HEK293 (cell line): ENCODE data around the gene CCDC24.

ENCODE experiments used
- CTCF ChIA-PET: fragments of 350-600 bp; formaldehyde crosslinking; extraction: SDS; loops from one replicate; lab custom pipeline; 2021; ENCODE audit warnings: antibody characterized with exemption; lab: Yijun Ruan, JAX
- POLR2A ChIA-PET: fragments of 300-600 bp; formaldehyde crosslinking; extraction: SDS; loops from one replicate; lab custom pipeline; 2020; ENCODE audit warnings: antibody characterized with exemption, inconsistent platforms; lab: Yijun Ruan, JAX
- H3K27ac ChIP-seq: fragments of 200-500 bp; sonication (Bioruptor generic); 2 replicates; pipeline ENCODE4 v1.5.1; 2014; ENCODE audit warnings: low read depth, low read length, control low read depth, inconsistent platforms; ENCODE audit errors: extremely low read depth
- H3K36me3 ChIP-seq, 2 experiments: fragments of 200-500 bp in 1 of 2; sonication (Bioruptor generic) in 1 of 2; 1 replicate in 1 of 2; 2 replicates in 1 of 2; pipeline ENCODE4 v1.5.1; 2014 to 2017; ENCODE audit warnings: inconsistent platforms in 2 of 2, low read length in 2 of 2; ENCODE audit not compliant: control insufficient read depth in 2 of 2, insufficient read depth in 1 of 2
- H3K4me1 ChIP-seq: fragments of 200-500 bp; sonication (Bioruptor generic); 2 replicates; pipeline ENCODE4 v1.5.1; 2014; ENCODE audit warnings: mild to moderate bottlenecking, low read length, inconsistent platforms; ENCODE audit not compliant: control insufficient read depth, insufficient read depth
- H3K4me3 ChIP-seq: 2 replicates; pipeline ENCODE4 v1.5.1; 2011; ENCODE audit warnings: low read depth, mild to moderate bottlenecking, control low read depth, low read length, moderate library complexity
- H3K9me3 ChIP-seq: fragments of 200-500 bp; sonication (Bioruptor generic); 2 replicates; pipeline ENCODE4 v1.5.1; 2014; ENCODE audit warnings: low read depth, low read length, inconsistent platforms; ENCODE audit not compliant: control insufficient read depth, insufficient read depth
- EGR2 ChIP-seq: fragments of 450-650 bp; formaldehyde crosslinking; IDR thresholded peaks from 2 replicates; pipeline ENCODE4 v1.5.1; 2016; ENCODE audit warnings: low read depth, missing biosample characterization, missing genetic modification characterization
- FEZF1 ChIP-seq: fragments of 450-650 bp; formaldehyde crosslinking; IDR thresholded peaks from 2 replicates; pipeline ENCODE4 v1.5.1; 2016; ENCODE audit warnings: missing biosample characterization, missing genetic modification characterization
- GLI2 ChIP-seq: fragments of 450-650 bp; formaldehyde crosslinking; IDR thresholded peaks from 2 replicates; pipeline ENCODE4; 2017; ENCODE audit warnings: missing biosample characterization, missing genetic modification characterization, low read depth, borderline replicate concordance
- GLI4 ChIP-seq: fragments of 450-650 bp; formaldehyde crosslinking; IDR thresholded peaks from 2 replicates; pipeline ENCODE4 v1.5.1; 2016; ENCODE audit warnings: missing biosample characterization, missing genetic modification characterization
- KLF10 ChIP-seq: fragments of 450-650 bp; IDR thresholded peaks from 2 replicates; pipeline ENCODE4 v1.5.1; 2018; ENCODE audit warnings: missing biosample characterization, mild to moderate bottlenecking, missing genetic modification characterization
- KLF7 ChIP-seq: fragments of 450-650 bp; formaldehyde crosslinking; IDR thresholded peaks from 2 replicates; pipeline ENCODE4 v1.5.1; 2016; ENCODE audit warnings: missing biosample characterization, missing genetic modification characterization, borderline replicate concordance
- OVOL3 ChIP-seq: fragments of 450-650 bp; formaldehyde crosslinking; IDR thresholded peaks from 2 replicates; pipeline ENCODE4 v1.5.1; 2016; ENCODE audit warnings: missing biosample characterization, missing genetic modification characterization
- TRIM28 ChIP-seq: IDR thresholded peaks from 2 replicates; pipeline ENCODE4 v1.6.1; 2011; ENCODE audit warnings: low read length, control low read depth, borderline replicate concordance
- ZBTB1 ChIP-seq: fragments of 450-650 bp; formaldehyde crosslinking; IDR thresholded peaks from 2 replicates; pipeline ENCODE4 v1.5.1; 2016; ENCODE audit warnings: missing biosample characterization, missing genetic modification characterization
- ZBTB21 ChIP-seq: fragments of 450-650 bp; formaldehyde crosslinking; IDR thresholded peaks from 2 replicates; pipeline ENCODE4 v1.5.1; 2017; ENCODE audit warnings: missing biosample characterization, missing genetic modification characterization
- ZFHX2 ChIP-seq: fragments of 450-650 bp; formaldehyde crosslinking; conservative IDR thresholded peaks from 2 replicates; pipeline ENCODE4 v1.5.1; 2016; ENCODE audit warnings: missing biosample characterization, missing genetic modification characterization
- ZFP41 ChIP-seq: fragments of 450-650 bp; formaldehyde crosslinking; IDR thresholded peaks from 2 replicates; pipeline ENCODE4 v1.5.1; 2016; ENCODE audit warnings: missing biosample characterization, missing genetic modification characterization, borderline replicate concordance
- ZNF112 ChIP-seq: fragments of 450-650 bp; formaldehyde crosslinking; IDR thresholded peaks from 2 replicates; pipeline ENCODE4 v1.5.0; 2017; ENCODE audit warnings: missing biosample characterization, missing genetic modification characterization
- ZNF221 ChIP-seq: fragments of 450-650 bp; formaldehyde crosslinking; IDR thresholded peaks from 2 replicates; pipeline ENCODE4 v1.5.1; 2017; ENCODE audit warnings: missing biosample characterization, missing genetic modification characterization, borderline replicate concordance
- ZNF23 ChIP-seq: fragments of 450-650 bp; formaldehyde crosslinking; IDR thresholded peaks from 2 replicates; pipeline ENCODE4 v1.5.1; 2016; ENCODE audit warnings: missing biosample characterization, missing genetic modification characterization, borderline replicate concordance
- ZNF302 ChIP-seq: fragments of 450-650 bp; formaldehyde crosslinking; IDR thresholded peaks from 2 replicates; pipeline ENCODE4 v1.5.1; 2016; ENCODE audit warnings: missing biosample characterization, missing genetic modification characterization, low read depth
- ZNF37A ChIP-seq: fragments of 450-650 bp; IDR thresholded peaks from 2 replicates; pipeline ENCODE4 v1.5.1; 2018; ENCODE audit warnings: missing biosample characterization, missing genetic modification characterization
- ZNF404 ChIP-seq: fragments of 450-650 bp; formaldehyde crosslinking; IDR thresholded peaks from 2 replicates; pipeline ENCODE4 v1.5.1; 2017; ENCODE audit warnings: missing biosample characterization, missing genetic modification characterization
- ZNF48 ChIP-seq: fragments of 450-650 bp; formaldehyde crosslinking; IDR thresholded peaks from 2 replicates; pipeline ENCODE4 v1.5.1; 2016; ENCODE audit warnings: missing biosample characterization, missing genetic modification characterization
- ZNF514 ChIP-seq: fragments of 450-650 bp; formaldehyde crosslinking; IDR thresholded peaks from 2 replicates; pipeline ENCODE4 v1.5.1; 2016; ENCODE audit warnings: missing biosample characterization, missing genetic modification characterization
- ZNF530 ChIP-seq: fragments of 450-650 bp; formaldehyde crosslinking; IDR thresholded peaks from 2 replicates; pipeline ENCODE4 v1.5.1; 2016; ENCODE audit warnings: low read depth, missing biosample characterization, missing genetic modification characterization
- ZNF645 ChIP-seq: fragments of 450-650 bp; formaldehyde crosslinking; IDR thresholded peaks from 2 replicates; pipeline ENCODE4; 2016; ENCODE audit warnings: missing biosample characterization, missing genetic modification characterization
- ZNF791 ChIP-seq: fragments of 450-650 bp; formaldehyde crosslinking; IDR thresholded peaks from 2 replicates; pipeline ENCODE4 v1.5.1; 2016; ENCODE audit warnings: missing biosample characterization, missing genetic modification characterization
- TF ChIP-seq, protein P1 (sequence below): fragments of 450-650 bp; formaldehyde crosslinking; IDR thresholded peaks from 2 replicates; pipeline ENCODE4 v1.5.1; 2016; ENCODE audit warnings: missing biosample characterization, missing genetic modification characterization
- TF ChIP-seq, protein P2 (sequence below): fragments of 450-650 bp; formaldehyde crosslinking; IDR thresholded peaks from 2 replicates; pipeline ENCODE4 v1.5.1; 2016; ENCODE audit warnings: missing biosample characterization, missing genetic modification characterization

CCDC24 gene

DNA sequence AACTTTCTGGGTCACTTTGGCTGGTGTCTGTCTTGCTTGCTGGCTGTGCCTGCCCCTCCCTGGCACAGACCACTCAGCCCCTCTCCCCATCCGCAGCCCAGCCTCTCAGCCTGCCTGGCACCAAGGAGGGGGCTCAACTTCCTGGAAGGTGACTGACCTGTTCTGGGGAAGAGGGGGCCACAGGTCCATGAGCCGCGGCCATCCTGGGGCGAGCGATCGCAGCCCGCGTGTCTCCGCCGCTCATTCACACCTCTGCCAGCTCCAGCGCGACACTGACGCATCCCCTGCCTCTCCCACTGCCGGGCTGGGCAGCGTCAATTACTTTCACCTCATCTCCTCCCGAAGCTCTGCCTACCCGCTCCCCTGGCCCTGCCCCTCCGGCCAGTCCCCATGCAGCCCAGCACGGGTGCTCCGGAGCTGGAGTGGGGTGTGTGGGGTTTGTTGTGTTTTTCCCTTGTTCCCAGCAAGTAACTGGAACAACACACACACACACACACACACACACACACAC, 25.5 kb downstream of the CCDC24 start:
- ChIA-PET POLR2A (no interaction called here), CTCF (interaction anchor here (0.6 to 0.7 kb wide), 2 partner anchors 13 to 17 kb away, joined by 3 to 4 read pairs; no protein-coding TSS in a partner anchor)
- Histone ChIP-seq H3K36me3 (no peaks in the 10 kb centered on the region), H3K4me3 (no peak overlapping the region), H3K9me3 (no peaks in the 10 kb centered on the region), H3K4me1 (no peaks in the 10 kb centered on the region), H3K27ac (no peak overlapping the region)
- TF ChIP-seq FEZF1 (tag by site-specific recombination): no peak

GRCh38 chr1:44019466-44019948, 28.1 kb downstream of the CCDC24 start:
- no peak for TF ChIP-seq ZNF530 (tag by site-specific recombination)
- no peak for TF ChIP-seq ZNF791 (tag by site-specific recombination)
- no peak for TF ChIP-seq ZNF221 (tag by site-specific recombination)
- TF ChIP-seq ZBTB1 (tag by site-specific recombination): no peak
- TF ChIP-seq KLF10 (tag by site-specific recombination): no peak
- TF ChIP-seq EGR2 (tag by site-specific recombination): peak; percentile 42; the same call in 1 of the 2 replicates
- TF ChIP-seq GLI4 (tag by site-specific recombination): no peak
- TF ChIP-seq ZNF302 (tag by site-specific recombination): no peak
- no peak for TF ChIP-seq GLI2
- TF ChIP-seq, protein P1, sequence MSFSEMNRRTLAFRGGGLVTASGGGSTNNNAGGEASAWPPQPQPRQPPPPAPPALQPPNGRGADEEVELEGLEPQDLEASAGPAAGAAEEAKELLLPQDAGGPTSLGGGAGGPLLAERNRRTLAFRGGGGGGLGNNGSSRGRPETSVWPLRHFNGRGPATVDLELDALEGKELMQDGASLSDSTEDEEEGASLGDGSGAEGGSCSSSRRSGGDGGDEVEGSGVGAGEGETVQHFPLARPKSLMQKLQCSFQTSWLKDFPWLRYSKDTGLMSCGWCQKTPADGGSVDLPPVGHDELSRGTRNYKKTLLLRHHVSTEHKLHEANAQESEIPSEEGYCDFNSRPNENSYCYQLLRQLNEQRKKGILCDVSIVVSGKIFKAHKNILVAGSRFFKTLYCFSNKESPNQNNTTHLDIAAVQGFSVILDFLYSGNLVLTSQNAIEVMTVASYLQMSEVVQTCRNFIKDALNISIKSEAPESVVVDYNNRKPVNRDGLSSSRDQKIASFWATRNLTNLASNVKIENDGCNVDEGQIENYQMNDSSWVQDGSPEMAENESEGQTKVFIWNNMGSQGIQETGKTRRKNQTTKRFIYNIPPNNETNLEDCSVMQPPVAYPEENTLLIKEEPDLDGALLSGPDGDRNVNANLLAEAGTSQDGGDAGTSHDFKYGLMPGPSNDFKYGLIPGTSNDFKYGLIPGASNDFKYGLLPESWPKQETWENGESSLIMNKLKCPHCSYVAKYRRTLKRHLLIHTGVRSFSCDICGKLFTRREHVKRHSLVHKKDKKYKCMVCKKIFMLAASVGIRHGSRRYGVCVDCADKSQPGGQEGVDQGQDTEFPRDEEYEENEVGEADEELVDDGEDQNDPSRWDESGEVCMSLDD: no peak
- TF ChIP-seq ZFHX2: peak; percentile 56; the same call in 1 of the 2 replicates
- no peak for TF ChIP-seq TRIM28
- ChIA-PET CTCF (interaction anchor here (0.6 to 3.6 kb wide), 2 partner anchors 14 to 1183 kb away, joined by 3 to 21 read pairs; no protein-coding TSS in a partner anchor), POLR2A (no interaction called here)
- Histone ChIP-seq H3K27ac (no peak overlapping the region), H3K4me3 (no peak overlapping the region), H3K4me1 (no peaks in the 10 kb centered on the region), H3K9me3 (no peaks in the 10 kb centered on the region), H3K36me3 (no peaks in the 10 kb centered on the region)

DNA sequence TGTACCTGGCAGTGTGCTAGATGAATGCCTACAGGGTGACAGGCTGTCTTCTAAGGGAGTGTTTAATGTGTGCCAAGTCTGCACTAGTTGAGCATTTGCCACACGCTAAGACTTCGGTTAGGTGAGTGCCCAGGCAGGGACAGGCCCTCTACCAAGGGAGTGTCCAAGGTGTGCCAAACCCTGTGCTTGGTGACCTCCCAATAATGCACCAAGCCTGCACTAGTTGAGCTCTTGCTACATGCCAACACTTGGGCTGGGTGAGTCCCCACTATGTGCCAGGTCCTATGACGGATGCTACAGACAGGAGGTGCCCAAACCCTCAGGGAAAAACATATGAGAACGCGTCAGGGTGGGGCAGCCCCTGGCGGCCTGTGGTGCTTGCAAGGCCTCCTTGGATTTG, 29.1 kb downstream of the CCDC24 start:
- Histone ChIP-seq H3K4me3 (no peak overlapping the region), H3K27ac (no peak overlapping the region), H3K9me3 (no peaks in the 10 kb centered on the region), H3K4me1 (no peaks in the 10 kb centered on the region), H3K36me3 (no peaks in the 10 kb centered on the region)
- POLR2A ChIA-PET: interaction anchor here (0.6 kb wide), 1 partner anchor 456 kb away, joined by 3 read pairs; no protein-coding TSS in a partner anchor
- TF ChIP-seq KLF7: no peak
- TF ChIP-seq OVOL3 (tag by site-specific recombination): no peak
- TF ChIP-seq, protein P2, sequence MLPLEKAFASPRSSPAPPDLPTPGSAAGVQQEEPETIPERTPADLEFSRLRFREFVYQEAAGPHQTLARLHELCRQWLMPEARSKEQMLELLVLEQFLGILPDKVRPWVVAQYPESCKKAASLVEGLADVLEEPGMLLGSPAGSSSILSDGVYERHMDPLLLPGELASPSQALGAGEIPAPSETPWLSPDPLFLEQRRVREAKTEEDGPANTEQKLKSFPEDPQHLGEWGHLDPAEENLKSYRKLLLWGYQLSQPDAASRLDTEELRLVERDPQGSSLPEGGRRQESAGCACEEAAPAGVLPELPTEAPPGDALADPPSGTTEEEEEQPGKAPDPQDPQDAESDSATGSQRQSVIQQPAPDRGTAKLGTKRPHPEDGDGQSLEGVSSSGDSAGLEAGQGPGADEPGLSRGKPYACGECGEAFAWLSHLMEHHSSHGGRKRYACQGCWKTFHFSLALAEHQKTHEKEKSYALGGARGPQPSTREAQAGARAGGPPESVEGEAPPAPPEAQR (tag by site-specific recombination): no peak
- no peak for TF ChIP-seq ZNF23
- TF ChIP-seq ZBTB21 (tag by site-specific recombination): no peak
- TF ChIP-seq ZFP41 (tag by site-specific recombination): no peak
- TF ChIP-seq ZNF404: no peak
- TF ChIP-seq ZNF48 (tag by site-specific recombination): no peak
- TF ChIP-seq ZNF530 (tag by site-specific recombination): no peak
- TF ChIP-seq ZNF514 (tag by site-specific recombination): no peak
- no peak for TF ChIP-seq ZNF645 (tag by site-specific recombination)
- no peak for TF ChIP-seq ZNF112 (tag by site-specific recombination)
- TF ChIP-seq ZNF37A (tag by site-specific recombination): no peak
- CTCF ChIA-PET: interaction anchor here (0.6 to 3.6 kb wide), 2 partner anchors 15 to 20 kb away, joined by 3 to 21 read pairs; no protein-coding TSS in a partner anchor
